Activated T-helper 1 cell treated with anti-CD3 and anti-CD28 coated beads, Interleukin-12 subunit alpha, Interleukin-12 subunit beta, Interleukin-2, Interleukin-4 antibody, amounts not matched to agents 30 ng/mL and 10 ng/mL and 1 ng/mL, durations not matched to agents 14 hours and 24 hours and 36 hours (primary cell): ENCODE data around the gene SPC24. TPM values are rescaled to one million over a fixed set of nuclear protein-coding genes. Genes with fewer than 3 reads are reported as not detected.
"Not testable (repeated sequence)": the region's sequence is repeated elsewhere in the genome, so short reads cannot be mapped to it uniquely, and the experiment has no call there.

Source experiments
- DNase-seq: peaks from one replicate; pipeline ENCODE4 v3.0.0; 2021; ENCODE audit warnings: low spot score
- H3K27ac Mint-ChIP-seq: one replicate; pipeline ENCODE4 v1.8.0; 2021; ENCODE audit warnings: mild to moderate bottlenecking, mixed read lengths
- H3K27me3 Mint-ChIP-seq: one replicate; pipeline ENCODE4 v1.8.0; 2022; ENCODE audit warnings: mild to moderate bottlenecking, moderate library complexity, mixed read lengths; ENCODE audit not compliant: insufficient read depth
- H3K36me3 Mint-ChIP-seq: one replicate; pipeline ENCODE4 v1.8.0; 2021; ENCODE audit warnings: low read depth, mixed read lengths
- H3K4me1 Mint-ChIP-seq: one replicate; pipeline ENCODE4 v1.8.0; 2021; ENCODE audit warnings: low read depth, mixed read lengths
- H3K4me3 Mint-ChIP-seq: one replicate; pipeline ENCODE4 v1.8.0; 2021; ENCODE audit warnings: mild to moderate bottlenecking, moderate library complexity, mixed read lengths
- H3K9me3 Mint-ChIP-seq: one replicate; pipeline ENCODE4 v1.8.0; 2021; ENCODE audit warnings: mixed read lengths
- intact Hi-C: fragments of 100-400 bp; cut with micrococcal nuclease; formaldehyde crosslinking; loops from one replicate; pipeline ENCODE4 v1.15.1; 2024
- total RNA-seq: library from RNA; stranded (reverse); gene quantifications from 2 replicates; pipeline ENCODE4 v1.2.3, GENCODE V29; 2022

The SPC24 gene
- total RNA-seq, 1 donor from 2014 or later = 30.3 TPM

- H3K9me3 Mint-ChIP-seq = no peaks in the 10 kb centered on the region
- DNase-seq = no peak
- intact Hi-C loops = no loop called here
- peaks cover 38% of the 10 kb centered on the region for H3K36me3 Mint-ChIP-seq
- no peaks in the 10 kb centered on the region for H3K27me3 Mint-ChIP-seq
- H3K4me1 Mint-ChIP-seq = peaks cover 14% of the 10 kb centered on the region
- H3K27ac Mint-ChIP-seq = no peak overlapping the region
- no peak overlapping the region for H3K4me3 Mint-ChIP-seq
Measured at GRCh38 chr19:11102944-11103343, 52.6 kb downstream of the SPC24 start.

GRCh38 chr19:11101057-11101456 lies 54.5 kb downstream of the SPC24 start:
- Mint-ChIP-seq H3K27ac (no peak overlapping the region), H3K9me3 (peaks cover 4% of the 10 kb centered on the region), H3K36me3 (peaks cover 42% of the 10 kb centered on the region), H3K4me3 (no peak overlapping the region), H3K27me3 (no peaks in the 10 kb centered on the region), H3K4me1 (peaks cover 22% of the 10 kb centered on the region)
- DNase-seq = no peak
- intact Hi-C loops = no loop called here

- DNase-seq = no peak
- H3K36me3 Mint-ChIP-seq = peaks cover 44% of the 10 kb centered on the region
- H3K27ac Mint-ChIP-seq = peak overlapping the region; percentile 64
- intact Hi-C loops = no loop called here
- H3K4me3 Mint-ChIP-seq = no peak overlapping the region
- peaks cover 4% of the 10 kb centered on the region for H3K9me3 Mint-ChIP-seq
- H3K4me1 Mint-ChIP-seq = peaks cover 30% of the 10 kb centered on the region
- H3K27me3 Mint-ChIP-seq = no peaks in the 10 kb centered on the region
Measured at GRCh38 chr19:11100049-11100448, 55.5 kb downstream of the SPC24 start.

GRCh38 chr19:11098861-11099260 lies 56.7 kb downstream of the SPC24 start:
- peaks cover 48% of the 10 kb centered on the region for H3K36me3 Mint-ChIP-seq
- peaks cover 38% of the 10 kb centered on the region for H3K4me1 Mint-ChIP-seq
- H3K9me3 Mint-ChIP-seq = peaks cover 4% of the 10 kb centered on the region
- intact Hi-C loops = loop anchor here (5.0 to 10.0 kb wide), 5 partner anchors 384 to 1636 kb away; partner anchors contain the start of genes ANGPTL6, CDC37, CDKN2D and DNM2
- no peak overlapping the region for H3K4me3 Mint-ChIP-seq
- no peak for DNase-seq
- no peaks in the 10 kb centered on the region for H3K27me3 Mint-ChIP-seq
- H3K27ac Mint-ChIP-seq = peak overlapping the region; percentile 57

- Mint-ChIP-seq H3K4me1 (peaks cover 44% of the 10 kb centered on the region), H3K36me3 (peaks cover 48% of the 10 kb centered on the region), H3K27ac (no peak overlapping the region), H3K4me3 (no peak overlapping the region), H3K9me3 (peaks cover 4% of the 10 kb centered on the region), H3K27me3 (no peaks in the 10 kb centered on the region)
- DNase-seq = no peak
- intact Hi-C loops = loop anchor here (5.0 to 10.0 kb wide), 5 partner anchors 384 to 1636 kb away; partner anchors contain the start of genes ANGPTL6, CDC37, CDKN2D and DNM2
Measured at GRCh38 chr19:11098327-11098726, 57.3 kb downstream of the SPC24 start.

GRCh38 chr19:11097367-11097766 lies 58.2 kb downstream of the SPC24 start:
- not testable (repeated sequence) for H3K9me3 Mint-ChIP-seq, DNase-seq, H3K27me3 Mint-ChIP-seq, H3K4me3 Mint-ChIP-seq
- Mint-ChIP-seq H3K36me3 (peaks cover 47% of the 10 kb centered on the region), H3K4me1 (peaks cover 53% of the 10 kb centered on the region), H3K27ac (peak overlapping the region; percentile 52)
- intact Hi-C loops = loop anchor here (5.0 to 10.0 kb wide), 5 partner anchors 383 to 1637 kb away; partner anchors contain the start of genes ANGPTL6, CDC37, CDKN2D and DNM2

- H3K36me3 Mint-ChIP-seq = peaks cover 53% of the 10 kb centered on the region
- peaks cover 61% of the 10 kb centered on the region for H3K4me1 Mint-ChIP-seq
- H3K27me3 Mint-ChIP-seq = no peaks in the 10 kb centered on the region
- DNase-seq = peak; percentile 42
- intact Hi-C loops = loop anchor here (1.0 to 10.0 kb wide), 6 partner anchors 8 to 1638 kb away; partner anchors contain the start of genes ANGPTL6, CDC37, CDKN2D and DNM2
- H3K27ac Mint-ChIP-seq = peak overlapping the region; percentile 97
- H3K4me3 Mint-ChIP-seq = peak overlapping the region; percentile 81
- H3K9me3 Mint-ChIP-seq = peaks cover 4% of the 10 kb centered on the region
Measured at GRCh38 chr19:11096210-11096841, 59.3 kb downstream of the SPC24 start.

Other genes starting within 250 kb of the SPC24 start
- gene YIPF2, start 227.1 kb downstream of the SPC24 start, total RNA-seq = 28.8 and 29.5 TPM in 2 replicates
- 22.6 and 22.7 TPM in 2 replicates for gene TIMM29, start 227.0 kb downstream of the SPC24 start, total RNA-seq
- 177 and 178 TPM in 2 replicates for gene SMARCA4, start 194.8 kb downstream of the SPC24 start, total RNA-seq
- gene LDLR, start 66.3 kb downstream of the SPC24 start, total RNA-seq = 115 and 117 TPM in 2 replicates
- gene KANK2, start 41.8 kb upstream of the SPC24 start, total RNA-seq = 2.7 and 3.9 TPM in 2 replicates
- not detected in 2 replicates for gene ANGPTL8, start 83.8 kb upstream of the SPC24 start, total RNA-seq
- gene DOCK6, start 106.7 kb upstream of the SPC24 start, total RNA-seq = 1.1 and 1.2 TPM in 2 replicates
- gene TSPAN16, start 140.4 kb upstream of the SPC24 start, total RNA-seq = not detected in 2 replicates
- 5.9 and 6.9 TPM in 2 replicates for gene RAB3D, start 183.9 kb upstream of the SPC24 start, total RNA-seq
- 26.6 and 31.2 TPM in 2 replicates for gene TMEM205, start 190.5 kb upstream of the SPC24 start, total RNA-seq
- 10.7 and 14.4 TPM in 2 replicates for gene CCDC159, start 190.7 kb upstream of the SPC24 start, total RNA-seq
- gene PLPPR2, start 199.7 kb upstream of the SPC24 start, total RNA-seq = 2.0 TPM in 2 replicates
- 3.2 and 3.9 TPM in 2 replicates for gene SWSAP1, start 218.9 kb upstream of the SPC24 start, total RNA-seq
- gene EPOR, start 228.5 kb upstream of the SPC24 start, total RNA-seq = 7.3 and 7.9 TPM in 2 replicates